Osteoblast (primary cell): ENCODE data around the gene C1QL3. TPM values are rescaled to one million over a fixed set of nuclear protein-coding genes. Genes with fewer than 3 reads are reported as not detected.

Experiments used
- DNase-seq: peaks from one replicate; pipeline ENCODE4 v3.0.0; 2011; ENCODE audit warnings: low spot score, mixed read lengths; ENCODE audit not compliant: insufficient read length; ENCODE audit errors: missing footprints
- H2AFZ ChIP-seq: 2 replicates; pipeline ENCODE4 v1.6.0; 2011; ENCODE audit warnings: mild to moderate bottlenecking, low read length
- H3K27ac ChIP-seq: 2 replicates; pipeline ENCODE4 v1.5.1; 2011; ENCODE audit warnings: mild to moderate bottlenecking, low read depth, low read length, moderate library complexity
- H3K27me3 ChIP-seq: 2 replicates; pipeline ENCODE4 v1.6.0; 2012; ENCODE audit warnings: mild to moderate bottlenecking, control low read depth, inconsistent platforms, low read length, moderate library complexity; ENCODE audit not compliant: insufficient read depth
- H3K36me3 ChIP-seq: 2 replicates; pipeline ENCODE4 v1.5.1; 2011; ENCODE audit warnings: mild to moderate bottlenecking, low read length, control low read depth, moderate library complexity; ENCODE audit not compliant: insufficient read depth
- H3K4me1 ChIP-seq: 2 replicates; pipeline ENCODE4 v1.5.1; 2011; ENCODE audit warnings: mild to moderate bottlenecking, low read length, control low read depth, moderate library complexity; ENCODE audit not compliant: insufficient read depth
- H3K4me2 ChIP-seq: 2 replicates; pipeline ENCODE4 v1.6.0; 2011; ENCODE audit warnings: mild to moderate bottlenecking, low read length; ENCODE audit not compliant: insufficient read depth
- H3K4me3 ChIP-seq: fragments of 200-600 bp; sonication (generic); 3 replicates; pipeline ENCODE4 v1.5.1; 2012; ENCODE audit warnings: mild to moderate bottlenecking, low read length, inconsistent platforms; ENCODE audit not compliant: insufficient read depth
- H3K79me2 ChIP-seq: 2 replicates; pipeline ENCODE4 v1.6.0; 2012; ENCODE audit warnings: mild to moderate bottlenecking, low read length, control low read depth, inconsistent platforms; ENCODE audit not compliant: insufficient read depth
- H3K9me3 ChIP-seq: 2 replicates; pipeline ENCODE4 v1.5.1; 2011; ENCODE audit warnings: low read depth, low read length, control low read depth
- H4K20me1 ChIP-seq: 2 replicates; pipeline ENCODE4 v1.6.0; 2012; ENCODE audit warnings: mild to moderate bottlenecking, low read length, control low read depth; ENCODE audit not compliant: insufficient read depth
- CTCF ChIP-seq: IDR thresholded peaks from 2 replicates; pipeline ENCODE4 v1.5.1; 2011; ENCODE audit warnings: mild to moderate bottlenecking, low read depth, low read length, moderate library complexity; ENCODE audit errors: extremely low read depth
- total RNA-seq: library from RNA; depleted of rRNA; stranded (reverse); fragments of >200 nt; gene quantifications from 2 replicates; pipeline ENCODE4 v1.2.3, GENCODE V29; 2012

The C1QL3 gene
- total RNA-seq, 1 donor, result not detected

DNA sequence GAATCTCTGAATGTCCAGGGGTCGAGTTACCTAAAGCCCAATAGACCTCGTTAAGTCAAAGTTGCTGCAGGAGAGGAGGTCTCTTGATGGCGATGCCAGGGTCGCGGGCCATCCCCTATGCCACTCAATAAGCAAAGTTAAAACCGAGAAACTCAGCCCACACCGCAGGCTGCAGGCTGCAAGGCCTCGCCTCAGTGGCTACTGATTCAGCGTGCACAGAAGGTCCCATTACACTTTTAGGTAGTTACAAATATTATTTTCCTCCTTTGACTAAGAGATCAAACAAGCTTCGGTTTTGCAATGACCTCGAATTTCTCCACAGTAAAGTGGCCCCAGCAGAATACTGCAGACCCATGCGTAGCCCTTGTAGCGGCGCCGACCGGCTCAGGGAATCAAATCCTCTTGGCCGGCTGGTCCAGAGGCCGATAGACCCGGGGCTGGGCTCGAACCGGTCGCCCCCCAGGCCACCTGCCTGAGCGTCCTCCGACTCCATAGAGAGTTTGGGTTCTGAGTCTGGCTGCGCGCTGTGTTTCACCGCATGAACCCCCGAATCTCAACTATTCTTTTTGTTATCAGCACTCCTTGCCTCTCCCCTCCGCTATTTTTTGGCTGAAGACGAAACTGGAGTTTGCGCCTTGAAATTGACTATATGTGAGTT lies 2.3 kb downstream of the C1QL3 start:
- no peak for TF ChIP-seq CTCF
- H3K27ac ChIP-seq, result no peak overlapping the region
- H3K4me3 ChIP-seq, result no peak overlapping the region
- no peak overlapping the region for H3K4me2 ChIP-seq
- no peak overlapping the region for H2AFZ ChIP-seq
- no peak for DNase-seq
- H3K4me1 ChIP-seq, result no peaks in the 10 kb centered on the region
- no peaks in the 10 kb centered on the region for H3K9me3 ChIP-seq
- H3K79me2 ChIP-seq, result no peaks in the 10 kb centered on the region
- peaks cover 33% of the 10 kb centered on the region for H3K27me3 ChIP-seq
- no peaks in the 10 kb centered on the region for H4K20me1 ChIP-seq
- no peaks in the 10 kb centered on the region for H3K36me3 ChIP-seq

DNA sequence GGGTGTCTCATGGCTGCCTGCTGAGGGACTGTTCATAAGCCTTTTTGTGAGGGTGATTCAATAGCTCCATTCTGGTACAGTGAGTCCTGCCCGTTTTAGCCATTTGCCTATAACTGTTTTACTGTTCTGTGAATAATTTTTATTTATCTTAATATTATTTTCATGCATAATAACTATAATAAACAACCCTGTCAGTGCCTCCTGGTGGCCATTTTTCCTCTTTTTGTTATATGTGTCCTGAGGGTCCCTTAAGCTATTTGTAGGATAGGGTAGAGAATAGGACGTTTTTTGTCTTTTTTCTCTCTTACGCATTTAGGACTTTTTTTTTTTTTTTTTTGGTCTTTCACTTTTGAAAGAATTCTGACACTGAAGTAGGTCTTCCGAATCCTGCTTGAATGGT lies 2.9 kb downstream of the C1QL3 start:
- no peak overlapping the region for H3K27ac ChIP-seq
- TF ChIP-seq CTCF, result peak; percentile 32
- DNase-seq, result peak; percentile 78
- no peak overlapping the region for H3K4me3 ChIP-seq
- H3K36me3 ChIP-seq, result no peaks in the 10 kb centered on the region
- peaks cover 33% of the 10 kb centered on the region for H3K27me3 ChIP-seq
- H3K79me2 ChIP-seq, result no peaks in the 10 kb centered on the region
- no peaks in the 10 kb centered on the region for H4K20me1 ChIP-seq
- no peak overlapping the region for H2AFZ ChIP-seq
- no peak overlapping the region for H3K4me2 ChIP-seq
- H3K4me1 ChIP-seq, result no peaks in the 10 kb centered on the region
- H3K9me3 ChIP-seq, result no peaks in the 10 kb centered on the region

DNA sequence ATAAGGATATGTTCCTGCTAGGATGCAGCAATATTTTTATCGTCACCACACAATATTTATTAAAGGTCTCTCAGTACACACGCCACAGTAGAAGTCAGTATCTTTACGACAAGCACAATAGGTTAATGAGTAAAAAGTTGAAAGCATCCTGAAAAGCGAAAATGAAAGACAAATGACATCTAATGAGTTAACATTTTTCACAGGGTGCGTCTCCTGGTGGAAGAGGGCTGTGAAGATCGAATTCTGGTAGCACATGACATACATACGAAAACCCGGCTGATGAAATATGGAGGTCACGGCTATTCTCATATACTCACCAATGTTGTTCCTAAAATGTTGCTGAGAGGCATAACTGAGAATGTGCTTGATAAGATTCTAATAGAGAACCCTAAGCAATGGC lies 10.8 kb downstream of the C1QL3 start:
- Histone ChIP-seq H3K4me1 (peaks cover 6% of the 10 kb centered on the region), H3K9me3 (no peaks in the 10 kb centered on the region), H4K20me1 (no peaks in the 10 kb centered on the region), H3K27ac (no peak overlapping the region), H3K36me3 (no peaks in the 10 kb centered on the region), H3K79me2 (no peaks in the 10 kb centered on the region), H3K27me3 (no peaks in the 10 kb centered on the region), H3K4me3 (no peak overlapping the region), H3K4me2 (no peak overlapping the region), H2AFZ (no peak overlapping the region)
- no peak for DNase-seq
- TF ChIP-seq CTCF, result no peak

GRCh38 chr10:16509996-16510395 lies 11.7 kb downstream of the C1QL3 start:
- no peak for DNase-seq
- no peak for TF ChIP-seq CTCF
- Histone ChIP-seq H3K4me2 (peak overlapping the region; percentile 56), H3K9me3 (no peaks in the 10 kb centered on the region), H4K20me1 (no peaks in the 10 kb centered on the region), H3K27me3 (no peaks in the 10 kb centered on the region), H3K36me3 (no peaks in the 10 kb centered on the region), H3K27ac (no peak overlapping the region), H2AFZ (peak overlapping the region; percentile 3), H3K79me2 (no peaks in the 10 kb centered on the region), H3K4me3 (peak overlapping the region; percentile 4), H3K4me1 (peaks cover 10% of the 10 kb centered on the region)
